ENCODE measurements around the gene ABCF3. TPM values are rescaled to one million over a fixed set of nuclear protein-coding genes. Genes with fewer than 3 reads are reported as not detected.

Gene ABCF3
- polyA plus RNA-seq, 1 donor (not counting 4 experiments of a cell fraction or from before 2014, with no cell fraction given): 39.2 TPM

GRCh38 chr3:184166671-184167070 is 19.3 kb upstream of the ABCF3 start:
- no peak overlapping the region for H2AFZ ChIP-seq (ENCODE audit: control insufficient read depth, low read length)
- FAIRE-seq (no peak), DNase-seq (ENCODE audit: low read depth, low spot score) (no peak)
- H3K36me3 ChIP-seq (ENCODE audit: control insufficient read depth in 2 of 2, extremely low read depth in 1 of 2, insufficient read depth in 2 of 2, low read length in 2 of 2): peaks cover 48 to 61% of the 10 kb centered on the region in 2 experiments
- H4K20me1 ChIP-seq (ENCODE audit: control insufficient read depth, extremely low read depth, insufficient read depth, low read length): no peaks in the 10 kb centered on the region
- H3K27me3 ChIP-seq (ENCODE audit: control insufficient read depth, extremely low read depth, insufficient read depth, low read length): no peaks in the 10 kb centered on the region
- peaks cover 11% of the 10 kb centered on the region for H3K79me2 ChIP-seq (ENCODE audit: control insufficient read depth, insufficient read depth, low read length)
- no peak overlapping the region for H3K9ac ChIP-seq (ENCODE audit: control insufficient read depth, extremely low read depth, insufficient read depth, low read length)
- no peak overlapping the region for H3K27ac ChIP-seq (ENCODE audit: control insufficient read depth, insufficient read depth, low read length)
- no peak overlapping the region for H3K4me3 ChIP-seq (ENCODE audit: control insufficient read depth in 2 of 3, extremely low read depth in 1 of 3, insufficient read depth in 2 of 3, low read depth in 1 of 3, low read length in 3 of 3)
- no peaks in the 10 kb centered on the region for H3K9me1 ChIP-seq (ENCODE audit: control insufficient read depth, extremely low read depth, insufficient read depth, low read length)
- no peak overlapping the region for H3K4me2 ChIP-seq (ENCODE audit: control insufficient read depth, extremely low read depth, insufficient read depth, low read depth, low read length)
- H3K4me1 ChIP-seq (ENCODE audit: control insufficient read depth, extremely low read depth, insufficient read depth, low read length): peaks cover 8% of the 10 kb centered on the region
- dilution Hi-C loops (cut with MboI; ENCODE audit: extremely low pct_ligation_motif_present, low sequenced_read_pairs): no loop called here
- no peaks in the 10 kb centered on the region for H3K9me3 ChIP-seq (ENCODE audit: control insufficient read depth, low read depth, low read length)
- TF ChIP-seq, protein P1, sequence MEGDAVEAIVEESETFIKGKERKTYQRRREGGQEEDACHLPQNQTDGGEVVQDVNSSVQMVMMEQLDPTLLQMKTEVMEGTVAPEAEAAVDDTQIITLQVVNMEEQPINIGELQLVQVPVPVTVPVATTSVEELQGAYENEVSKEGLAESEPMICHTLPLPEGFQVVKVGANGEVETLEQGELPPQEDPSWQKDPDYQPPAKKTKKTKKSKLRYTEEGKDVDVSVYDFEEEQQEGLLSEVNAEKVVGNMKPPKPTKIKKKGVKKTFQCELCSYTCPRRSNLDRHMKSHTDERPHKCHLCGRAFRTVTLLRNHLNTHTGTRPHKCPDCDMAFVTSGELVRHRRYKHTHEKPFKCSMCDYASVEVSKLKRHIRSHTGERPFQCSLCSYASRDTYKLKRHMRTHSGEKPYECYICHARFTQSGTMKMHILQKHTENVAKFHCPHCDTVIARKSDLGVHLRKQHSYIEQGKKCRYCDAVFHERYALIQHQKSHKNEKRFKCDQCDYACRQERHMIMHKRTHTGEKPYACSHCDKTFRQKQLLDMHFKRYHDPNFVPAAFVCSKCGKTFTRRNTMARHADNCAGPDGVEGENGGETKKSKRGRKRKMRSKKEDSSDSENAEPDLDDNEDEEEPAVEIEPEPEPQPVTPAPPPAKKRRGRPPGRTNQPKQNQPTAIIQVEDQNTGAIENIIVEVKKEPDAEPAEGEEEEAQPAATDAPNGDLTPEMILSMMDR (optimal IDR thresholded peaks at IDR 0.05 in 1 of 3, IDR thresholded peaks at IDR 0.05 in 1 of 3, conservative IDR thresholded peaks at IDR 0.05 in 1 of 3; ENCODE audit: extremely low read depth in 1 of 3, insufficient read depth in 2 of 3, low read length in 3 of 3): no peak
- TF ChIP-seq EZH2 (IDR thresholded peaks at IDR 0.05; ENCODE audit: low read length): no peak

GRCh38 chr3:184167786-184168185 is 18.2 kb upstream of the ABCF3 start:
- no peak overlapping the region for H3K4me3 ChIP-seq (ENCODE audit: control insufficient read depth in 2 of 3, extremely low read depth in 1 of 3, insufficient read depth in 2 of 3, low read depth in 1 of 3, low read length in 3 of 3)

More at GRCh38 chr3:184167786-184168185, 18.2 kb upstream of the ABCF3 start:
- Histone ChIP-seq H3K27ac (ENCODE audit: control insufficient read depth, insufficient read depth, low read length) (no peak overlapping the region), H3K4me1 (ENCODE audit: control insufficient read depth, extremely low read depth, insufficient read depth, low read length) (peaks cover 8% of the 10 kb centered on the region), H3K27me3 (ENCODE audit: control insufficient read depth, extremely low read depth, insufficient read depth, low read length) (no peaks in the 10 kb centered on the region), H3K79me2 (ENCODE audit: control insufficient read depth, insufficient read depth, low read length) (peaks cover 6% of the 10 kb centered on the region), H4K20me1 (ENCODE audit: control insufficient read depth, extremely low read depth, insufficient read depth, low read length) (no peaks in the 10 kb centered on the region), H3K36me3 (ENCODE audit: control insufficient read depth in 2 of 2, extremely low read depth in 1 of 2, insufficient read depth in 2 of 2, low read length in 2 of 2) (peaks cover 50 to 66% of the 10 kb centered on the region in 2 experiments), H3K9me1 (ENCODE audit: control insufficient read depth, extremely low read depth, insufficient read depth, low read length) (no peaks in the 10 kb centered on the region), H3K4me2 (ENCODE audit: control insufficient read depth, extremely low read depth, insufficient read depth, low read depth, low read length) (no peak overlapping the region), H3K9ac (ENCODE audit: control insufficient read depth, extremely low read depth, insufficient read depth, low read length) (no peak overlapping the region), H3K9me3 (ENCODE audit: control insufficient read depth, low read depth, low read length) (no peaks in the 10 kb centered on the region), H2AFZ (ENCODE audit: control insufficient read depth, low read length) (no peak overlapping the region)
- dilution Hi-C loops (cut with MboI; ENCODE audit: extremely low pct_ligation_motif_present, low sequenced_read_pairs): no loop called here
- TF ChIP-seq, protein P1 (optimal IDR thresholded peaks at IDR 0.05 in 1 of 3, IDR thresholded peaks at IDR 0.05 in 1 of 3, conservative IDR thresholded peaks at IDR 0.05 in 1 of 3; ENCODE audit: extremely low read depth in 1 of 3, insufficient read depth in 2 of 3, low read length in 3 of 3): no peak
- no peak for TF ChIP-seq EZH2 (IDR thresholded peaks at IDR 0.05; ENCODE audit: low read length)
- DNase-seq (ENCODE audit: low read depth, low spot score): no peak
- no peak for FAIRE-seq
